Vein endothelial cell (primary cell): ENCODE data around the gene C1QL4. TPM values are rescaled to one million over a fixed set of nuclear protein-coding genes. Genes with fewer than 3 reads are reported as not detected.

Experiments
- total RNA-seq: library from RNA; depleted of rRNA; stranded (reverse); fragments of >200 nt; gene quantifications from 2 replicates; pipeline ENCODE4 v1.2.3, GENCODE V29; 2012

Gene C1QL4
- 0.10 TPM in 1 of 2 replicates, not detected in the other for total RNA-seq

DNA sequence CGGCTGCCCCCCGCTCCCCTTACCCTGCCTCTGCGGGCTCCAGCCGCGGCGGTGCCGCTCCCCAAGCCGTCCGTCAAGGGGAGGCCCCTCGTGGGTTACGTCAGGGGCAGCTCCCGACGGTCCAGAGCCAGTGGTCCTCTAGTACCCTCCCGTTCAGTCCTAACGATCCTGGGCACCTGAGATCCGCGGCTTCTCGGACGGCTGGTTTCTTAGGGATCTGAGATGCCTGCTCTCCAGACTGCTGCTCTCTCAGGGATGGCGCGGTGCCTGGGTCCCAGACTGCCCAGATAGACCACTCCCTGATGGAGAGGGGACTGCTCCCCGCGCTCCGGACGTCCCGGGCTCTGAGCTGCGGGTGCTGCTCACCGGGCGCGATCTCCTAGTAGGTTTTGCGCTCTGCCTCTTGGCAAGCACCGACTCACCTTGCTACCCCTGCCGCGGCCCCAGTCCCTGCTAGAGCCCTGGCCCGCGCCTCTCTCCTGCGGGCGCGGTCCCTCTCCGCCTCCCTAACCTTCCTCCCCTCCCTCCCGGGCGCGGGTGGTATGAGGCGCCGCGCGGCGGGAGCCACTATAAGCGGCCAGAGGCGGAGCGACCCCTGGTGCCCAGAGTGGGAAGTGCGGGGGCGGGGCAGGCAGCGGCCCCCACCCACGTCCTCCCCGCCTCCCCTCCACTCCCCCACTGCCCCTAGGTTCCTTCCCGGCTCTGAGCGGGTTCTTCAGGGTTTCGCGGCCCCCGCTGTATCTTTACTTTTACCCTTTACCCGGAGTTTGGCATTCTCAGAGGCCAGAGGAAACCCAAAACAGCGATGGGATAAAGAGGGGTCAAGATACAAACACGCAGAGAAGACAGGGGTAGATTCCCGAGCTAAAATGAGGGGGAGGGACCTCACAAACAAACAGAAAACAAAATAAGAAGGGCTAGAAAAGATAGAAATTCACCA is at the start of gene C1QL4:
Gene C1QL4, minus strand, starts transcription at position 544 of the 940 bp plus-strand sequence. CDS start 711 bp downstream, outside the sequence.

DNA sequence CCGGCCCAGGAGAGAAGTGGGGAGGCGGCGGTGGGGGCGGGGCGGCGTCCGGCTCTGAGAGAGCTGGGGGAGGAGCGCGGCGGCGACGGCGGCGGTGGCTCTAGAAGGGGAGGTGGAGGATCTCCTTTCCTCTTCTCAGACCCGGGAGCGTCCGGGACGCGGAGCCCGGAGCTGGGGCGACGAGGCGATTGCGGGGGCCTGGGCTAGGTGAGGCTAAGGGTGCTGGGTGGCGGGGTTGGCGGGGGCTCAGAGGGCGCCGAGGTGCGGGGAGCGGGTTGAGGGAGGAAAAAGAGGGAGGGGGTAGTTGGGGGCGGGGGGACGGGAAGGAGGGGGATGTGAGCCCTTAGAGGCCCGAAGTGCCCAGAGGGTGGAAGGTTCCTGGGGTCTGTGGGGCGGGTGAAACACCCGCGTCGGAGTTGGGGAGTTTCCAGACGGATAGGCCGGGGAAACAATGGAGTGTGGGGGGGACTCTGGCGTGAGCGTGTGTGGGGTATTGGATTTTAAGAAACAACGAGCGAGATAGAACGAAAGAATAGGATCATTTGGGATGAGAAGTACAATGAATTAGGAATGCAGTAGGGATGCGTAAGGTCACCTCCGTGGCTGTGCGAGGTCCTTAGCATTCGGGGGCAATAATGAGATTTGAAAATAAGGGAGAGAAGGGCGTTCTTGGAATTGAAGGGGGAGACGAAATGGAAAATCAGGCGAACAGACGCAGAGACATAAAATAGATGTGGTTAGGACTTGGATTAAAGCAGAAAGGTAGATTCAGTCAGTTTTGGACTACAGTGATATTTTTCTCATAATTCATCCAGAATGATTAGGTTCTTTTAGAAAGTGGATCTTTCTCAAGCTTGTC is 30.6 kb upstream of the C1QL4 start, which contains the start of gene SPATS2:
Gene SPATS2, plus strand, starts transcription at position 82 of the 859 bp plus-strand sequence. CDS start 93,551 bp downstream, outside the sequence.

DNA sequence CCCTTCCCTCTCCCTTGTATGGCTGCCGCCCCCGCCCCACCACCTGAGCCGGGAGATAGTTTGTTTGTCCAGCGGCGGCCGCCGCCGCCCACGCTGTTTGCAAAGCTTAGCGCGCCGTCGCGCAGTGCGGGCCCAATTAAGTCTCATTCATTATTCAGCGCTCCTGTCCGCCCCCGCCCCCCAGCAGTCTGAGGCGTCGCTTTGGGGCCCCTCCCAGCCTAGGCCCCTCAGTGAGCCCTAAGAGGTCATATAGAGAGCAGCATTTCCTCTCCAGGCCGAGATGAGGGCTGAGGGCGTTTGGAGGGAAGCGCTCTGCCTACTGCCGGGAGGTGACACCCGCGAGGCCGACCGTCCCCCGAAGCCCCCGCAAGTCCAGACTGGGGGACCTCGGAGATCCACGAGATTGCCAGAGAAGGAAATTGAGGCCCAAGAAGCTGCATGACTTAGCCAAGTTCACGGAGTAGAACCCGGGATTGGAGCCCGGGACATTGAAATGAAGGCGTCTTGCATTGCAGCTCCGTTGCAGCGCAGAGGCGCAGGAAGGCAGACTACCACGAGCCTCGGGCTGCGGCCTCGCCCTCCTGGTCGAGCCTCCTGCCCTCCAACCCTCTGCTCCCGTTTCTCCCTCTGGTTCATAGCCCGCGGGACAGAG is 9.8 kb upstream of the C1QL4 start, which contains the start of gene DNAJC22:
Gene DNAJC22, plus strand, starts transcription at position 230 of the 652 bp plus-strand sequence. CDS start 1,985 bp downstream, outside the sequence.

DNA sequence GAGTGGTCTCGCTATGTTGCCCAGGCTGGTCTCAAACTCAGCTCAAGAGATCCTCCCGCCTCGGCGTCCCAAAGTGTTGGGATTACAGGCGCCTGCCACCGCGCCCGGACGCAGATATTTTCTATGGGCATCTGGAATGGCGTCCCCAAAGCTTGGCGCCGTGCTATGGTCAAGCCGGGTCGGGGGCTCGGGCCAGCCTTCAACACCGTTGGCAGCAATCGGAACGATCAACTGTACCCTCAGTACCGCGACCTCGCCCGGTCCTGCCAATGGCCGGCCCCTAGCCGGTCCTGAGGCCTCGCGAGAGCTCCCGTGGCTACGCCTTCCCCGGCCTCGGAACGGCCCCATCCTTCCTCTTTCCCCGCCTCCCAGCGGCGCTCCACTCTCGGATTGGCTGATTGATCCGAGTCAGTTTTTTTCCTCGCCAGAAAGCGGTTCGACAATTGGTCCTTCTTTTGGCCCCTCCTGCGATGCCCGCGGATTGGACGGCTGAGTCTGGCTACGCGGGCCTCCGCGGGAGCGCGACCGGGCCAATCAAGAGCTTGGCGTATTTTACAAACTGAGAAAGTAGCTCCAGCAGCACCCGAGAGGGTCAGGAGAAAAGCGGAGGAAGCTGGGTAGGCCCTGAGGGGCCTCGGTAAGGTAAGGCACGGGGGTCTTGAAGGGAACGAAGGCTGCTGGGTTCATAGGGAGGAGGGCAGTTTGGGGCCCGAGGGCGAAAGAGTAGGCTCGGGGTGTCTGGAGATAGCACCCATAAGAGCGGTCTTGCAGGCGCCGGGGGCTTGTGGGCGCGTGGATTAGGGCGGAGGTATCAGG is 14.1 kb downstream of the C1QL4 start, which contains the start of gene TROAP:
Gene TROAP, plus strand, starts transcription at position 548 of the 816 bp plus-strand sequence. CDS start 354 bp downstream, outside the sequence.

DNA sequence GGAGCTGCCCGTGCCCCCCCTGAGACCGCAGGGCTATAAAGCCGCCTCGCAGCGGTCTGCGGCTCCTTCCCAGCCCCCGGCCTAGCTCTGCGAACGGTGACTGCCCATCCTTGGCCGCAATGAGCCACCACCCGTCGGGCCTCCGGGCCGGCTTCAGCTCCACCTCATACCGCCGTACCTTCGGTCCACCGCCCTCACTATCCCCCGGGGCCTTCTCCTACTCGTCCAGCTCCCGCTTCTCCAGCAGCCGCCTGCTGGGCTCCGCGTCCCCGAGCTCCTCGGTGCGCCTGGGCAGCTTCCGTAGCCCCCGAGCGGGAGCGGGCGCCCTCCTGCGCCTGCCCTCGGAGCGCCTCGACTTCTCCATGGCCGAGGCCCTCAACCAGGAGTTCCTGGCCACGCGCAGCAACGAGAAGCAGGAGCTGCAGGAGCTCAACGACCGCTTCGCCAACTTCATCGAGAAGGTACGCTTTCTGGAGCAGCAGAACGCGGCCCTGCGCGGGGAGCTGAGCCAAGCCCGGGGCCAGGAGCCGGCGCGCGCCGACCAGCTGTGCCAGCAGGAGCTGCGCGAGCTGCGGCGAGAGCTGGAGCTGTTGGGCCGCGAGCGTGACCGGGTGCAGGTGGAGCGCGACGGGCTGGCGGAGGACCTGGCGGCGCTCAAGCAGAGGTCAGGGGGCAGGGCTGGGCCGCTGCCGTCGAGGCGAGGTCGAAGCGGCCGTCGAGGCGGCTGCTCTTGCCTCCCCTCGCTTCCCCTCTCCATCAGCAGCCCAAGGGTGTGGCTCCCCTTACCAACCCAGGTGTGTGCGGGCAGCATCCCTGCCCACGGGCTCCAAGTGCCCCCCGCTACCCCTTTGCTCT is 41.7 kb downstream of the C1QL4 start, which contains the start of gene PRPH:
Gene PRPH, plus strand, starts transcription at position 66 of the 855 bp plus-strand sequence. Its CDS starts 54 bp downstream, at position 120.

Other genes with a start within 250 kb of the C1QL4 start
- 1.9 and 2.3 TPM in 2 replicates for gene DHH, start 242.4 kb downstream of the C1QL4 start, total RNA-seq
- gene LMBR1L, start 226.3 kb downstream of the C1QL4 start, total RNA-seq: 72.9 and 91.5 TPM in 2 replicates
- gene TUBA1B, start 205.8 kb downstream of the C1QL4 start, total RNA-seq: 1,955 and 2,646 TPM in 2 replicates
- 1,351 and 1,541 TPM in 2 replicates for gene TUBA1A, start 148.1 kb downstream of the C1QL4 start, total RNA-seq
- gene TUBA1C, start 72.1 kb downstream of the C1QL4 start, total RNA-seq: 577 and 800 TPM in 2 replicates
- gene PRPH, start 42.0 kb downstream of the C1QL4 start, total RNA-seq: not detected in 2 replicates
- 7.8 and 16.5 TPM in 2 replicates for gene TROAP, start 13.9 kb downstream of the C1QL4 start, total RNA-seq
- 0.29 and 0.65 TPM in 2 replicates for gene DNAJC22, start 9.7 kb upstream of the C1QL4 start, total RNA-seq
- 50.6 and 61.0 TPM in 2 replicates for gene SPATS2, start 30.3 kb upstream of the C1QL4 start, total RNA-seq
- gene KCNH3, start 201.8 kb upstream of the C1QL4 start, total RNA-seq: under 0.01 TPM in 1 of 2 replicates, not detected in the other
- 68.9 and 78.4 TPM in 2 replicates for gene MCRS1, start 231.0 kb upstream of the C1QL4 start, total RNA-seq